Right lobe of liver (tissue), 6 donors: ENCODE measurements around the gene EXOC4. TPM values are rescaled to one million over a fixed set of nuclear protein-coding genes. Genes with fewer than 3 reads are reported as not detected.
A peak's percentile ranks its signal among the peaks of the same experiment; 100 is the strongest.

Experiments
- ATAC-seq, 4 donors: fragments of 200-7000 bp; cut with Tn5 transposase; one replicate each; pipeline ENCODE4 v1.9.1; 2020; ENCODE audit warnings: mild to moderate bottlenecking in 4 of 4, moderate library complexity in 4 of 4
- DNase-seq, 3 donors: peaks; one replicate each; pipeline ENCODE4 v3.0.0-alpha.2; 2020
- H3K27ac ChIP-seq, 3 donors: fragments of 200-600 bp; one replicate each; pipeline ENCODE4 v1.8.0; 2022
- H3K27me3 ChIP-seq, 2 donors: fragments of 200-600 bp; one replicate each; pipeline ENCODE4 v1.8.0; 2022
- H3K36me3 ChIP-seq, 4 donors: fragments of 200-600 bp; sonication (generic) in 1 of 4; one replicate each; pipeline versions ENCODE4 v1.5.1 to v1.8.0; 2017 to 2022; ENCODE audit warnings: control low read depth in 1 of 4
- H3K4me1 ChIP-seq, 4 donors: fragments of 200-600 bp; sonication (generic) in 1 of 4; one replicate each; pipeline versions ENCODE4 v1.5.1 to v1.8.0; 2017 to 2022; ENCODE audit warnings: control low read depth in 1 of 4
- H3K4me3 ChIP-seq, 3 donors: fragments of 200-600 bp; one replicate each; pipeline ENCODE4 v1.8.0; 2022
- H3K9me3 ChIP-seq, 4 donors: fragments of 200-600 bp; sonication (generic) in 1 of 4; one replicate each; pipeline versions ENCODE4 v1.5.1 to v1.8.0; 2017 to 2022; ENCODE audit warnings: control low read depth in 1 of 4
- CTCF ChIP-seq, 4 donors: fragments of 200-600 bp in 3 of 4; fragments of 450-650 bp in 1 of 4; IDR thresholded peaks; one replicate each; pipeline versions ENCODE4 v1.5.1 to v1.8.0; 2016 to 2022; ENCODE audit warnings: antibody characterized with exemption in 4 of 4, mild to moderate bottlenecking in 2 of 4
- POLR2A ChIP-seq: fragments of 450-650 bp; IDR thresholded peaks from one replicate; pipeline ENCODE4 v1.6.1; 2017; ENCODE audit warnings: antibody characterized with exemption, mild to moderate bottlenecking
- WGBS: methylation state at CpG from one replicate; pipeline ENCODE4 v1.1.6; 2018; ENCODE audit warnings: low coverage, low lambda C conversion rate; ENCODE audit not compliant: insufficient coverage; ENCODE audit errors: missing lambda C conversion rate; 5-methylcytosine and 5-hydroxymethylcytosine counted together
- intact Hi-C, 2 donors: fragments of 100-400 bp; cut with DNase I; formaldehyde crosslinking; loops; one replicate each; pipeline versions ENCODE4 v1.11.2 to v1.14.1; 2022
- total RNA-seq, 6 experiments: library from RNA; depleted of rRNA in 2 of 6; stranded (reverse); fragments of >200 nt in 2 of 6; fragmentation: NEBNext Ultra II Directional in 3 of 6; extraction: Animal tissue kit (Norgen Biotek cat#: 25700) in 3 of 6; gene quantifications; one replicate each; pipeline versions ENCODE4 v1.1.0 to v1.2.4, GENCODE V29; 2016 to 2023
- donor health status: DM: no; HTN: yes; CAD: no.
- donor health status: DM: no; HTN: no; CAD: no.
- donor health status: DM: no; HTN: no; CAD: no.
- donor health status: DM: no; HTN: yes; CAD: no.
- donor health status: DM: no; HTN: yes; CAD: no.

EXOC4 gene
- total RNA-seq, 6 experiments from 2014 or later: 23.7 to 33.5 (median 30.0) TPM

GRCh38 chr7:133339772-133340171 is 86.9 kb downstream of the EXOC4 start:
- 100% methylated on average over 1 of the region's 2 CpGs for WGBS
- DNase-seq: no peak

GRCh38 chr7:133344275-133344674 is 91.4 kb downstream of the EXOC4 start:
- ATAC-seq: no peak
- H3K36me3 ChIP-seq: no peaks in the 10 kb centered on the region
- 72% methylated on average over 3 of the region's 3 CpGs for WGBS
- peaks cover 0 to 8% (median 0%) of the 10 kb centered on the region in 4 donors for H3K9me3 ChIP-seq
- H3K27ac ChIP-seq: no peak overlapping the region
- H3K27me3 ChIP-seq: no peaks in the 10 kb centered on the region
- no peaks in the 10 kb centered on the region for H3K4me1 ChIP-seq
- intact Hi-C loops: no loop called here
- DNase-seq: no peak
- TF ChIP-seq POLR2A (no peak), CTCF (IDR thresholded peaks at IDR 0.05) (peak; percentile 19 to 48 (median 38))
- no peak overlapping the region for H3K4me3 ChIP-seq

More at GRCh38 chr7:133339772-133340171, 86.9 kb downstream of the EXOC4 start:
- intact Hi-C loops: no loop called here
- no peak for TF ChIP-seq POLR2A
- no peak for TF ChIP-seq CTCF (IDR thresholded peaks at IDR 0.05)
- no peaks in the 10 kb centered on the region for H3K4me1 ChIP-seq
- no peak overlapping the region for H3K4me3 ChIP-seq
- H3K27ac ChIP-seq: no peak overlapping the region
- H3K27me3 ChIP-seq: no peaks in the 10 kb centered on the region
- H3K36me3 ChIP-seq: no peaks in the 10 kb centered on the region
- H3K9me3 ChIP-seq: peaks cover 0 to 9% (median 0%) of the 10 kb centered on the region in 4 donors
- no peak for ATAC-seq

GRCh38 chr7:133345690-133346421 is 93.0 kb downstream of the EXOC4 start:
- Histone ChIP-seq H3K9me3 (no peaks in the 10 kb centered on the region), H3K36me3 (no peaks in the 10 kb centered on the region), H3K27me3 (no peaks in the 10 kb centered on the region), H3K4me3 (no peak overlapping the region), H3K27ac (no peak overlapping the region), H3K4me1 (no peaks in the 10 kb centered on the region)
- TF ChIP-seq CTCF (IDR thresholded peaks at IDR 0.05): no peak
- TF ChIP-seq POLR2A: no peak
- intact Hi-C loops: no loop called here
- 72% methylated on average over 8 of the region's 8 CpGs for WGBS
- DNase-seq (no peak), ATAC-seq (no peak)

- TF ChIP-seq CTCF (IDR thresholded peaks at IDR 0.05) (no peak), POLR2A (no peak)
- intact Hi-C loops: no loop called here
- 88% methylated on average over 4 of the region's 5 CpGs for WGBS
- no peak for ATAC-seq
- Histone ChIP-seq H3K27me3 (no peaks in the 10 kb centered on the region), H3K27ac (no peak overlapping the region), H3K4me1 (no peaks in the 10 kb centered on the region), H3K9me3 (peaks cover 0 to 3% (median 0%) of the 10 kb centered on the region in 4 donors), H3K4me3 (no peak overlapping the region), H3K36me3 (no peaks in the 10 kb centered on the region)
- DNase-seq: no peak
These were observed 95.4 kb downstream of the EXOC4 start for GRCh38 chr7:133348250-133348649.
